Esophagus (tissue), 2 donors: ENCODE results near the gene VPS8. TPM values are rescaled to one million over a fixed set of nuclear protein-coding genes. Genes with fewer than 3 reads are reported as not detected.

Experiments used
- H3K27ac ChIP-seq, 2 donors: one replicate each; pipeline ENCODE4 v1.5.1; 2013; ENCODE audit warnings: low read depth in 2 of 2, mild to moderate bottlenecking in 2 of 2, inconsistent platforms in 1 of 2, low read length in 1 of 2, moderate library complexity in 1 of 2
- H3K27me3 ChIP-seq, 2 donors: one replicate each; pipeline ENCODE4 v1.6.1; 2013; ENCODE audit warnings: low read length in 2 of 2, control low read depth in 1 of 2, mild to moderate bottlenecking in 1 of 2; ENCODE audit not compliant: insufficient read depth in 2 of 2, control insufficient read depth in 1 of 2
- H3K36me3 ChIP-seq, 2 donors: one replicate each; pipeline ENCODE4 v1.6.1; 2013; ENCODE audit warnings: low read length in 1 of 2; ENCODE audit not compliant: control insufficient read depth in 2 of 2, insufficient read depth in 2 of 2
- H3K4me1 ChIP-seq, 2 donors: one replicate each; pipeline ENCODE4 v1.6.1; 2013; ENCODE audit warnings: low read length in 1 of 2; ENCODE audit not compliant: control insufficient read depth in 2 of 2, insufficient read depth in 2 of 2
- H3K4me3 ChIP-seq, 2 donors: one replicate each; pipeline ENCODE4 v1.5.1; 2013; ENCODE audit warnings: low read length in 2 of 2, mild to moderate bottlenecking in 2 of 2, low read depth in 1 of 2, moderate library complexity in 1 of 2
- H3K9me3 ChIP-seq, 2 donors: one replicate each; pipeline ENCODE4 v1.6.1; 2013; ENCODE audit warnings: mild to moderate bottlenecking in 2 of 2, low read depth in 1 of 2, low read length in 1 of 2, moderate library complexity in 1 of 2; ENCODE audit not compliant: control insufficient read depth in 2 of 2, insufficient read depth in 1 of 2
- WGBS, 2 donors: extraction: QIAGEN DNeasy Blood & Tissue Kit; methylation state at CpG; one replicate each; pipeline ENCODE4 v1.1.7; 2013; 5-methylcytosine and 5-hydroxymethylcytosine counted together
- polyA plus RNA-seq, 2 donors: library from polyadenylated mRNA; stranded (reverse); fragments of 200-250 nt; gene quantifications; one replicate each; pipeline ENCODE4 v1.2.3, GENCODE V29; 2013
- donor health status: healthy with polysubstance abuse.
- donor health status: Bipolar disorder and iron deficiency.

VPS8 gene
- polyA plus RNA-seq, 2 donors, result 9.5 to 10.4 TPM

DNA sequence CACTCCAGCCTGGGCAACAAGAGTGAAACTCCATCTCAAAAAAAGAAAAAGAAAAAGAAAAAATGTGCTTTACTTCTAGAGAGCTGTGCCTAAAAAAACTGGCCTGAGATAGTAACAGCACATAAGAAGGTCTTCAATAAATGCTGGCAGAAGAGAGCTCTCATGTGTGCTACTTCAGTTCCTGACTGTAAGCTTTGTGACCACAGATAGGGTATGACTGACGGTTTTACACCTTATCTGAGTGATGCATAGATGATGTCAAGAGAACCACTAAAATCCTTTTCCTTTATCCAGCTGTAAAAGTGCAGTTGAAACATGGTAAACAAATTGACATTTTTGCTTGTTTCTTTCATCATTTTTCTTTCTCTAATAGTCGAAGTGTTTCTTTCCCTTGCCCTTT lies 213.0 kb downstream of the VPS8 start:
- no peak overlapping the region for H3K4me3 ChIP-seq
- H3K4me1 ChIP-seq, result no peaks in the 10 kb centered on the region
- H3K9me3 ChIP-seq, result no peaks in the 10 kb centered on the region
- no peaks in the 10 kb centered on the region for H3K27me3 ChIP-seq
- peaks cover 0 to 4% of the 10 kb centered on the region in 2 donors for H3K36me3 ChIP-seq
- WGBS, 2 donors, result 67 to 72% methylated on average over 2 of the region's 2 CpGs
- no peak overlapping the region for H3K27ac ChIP-seq

DNA sequence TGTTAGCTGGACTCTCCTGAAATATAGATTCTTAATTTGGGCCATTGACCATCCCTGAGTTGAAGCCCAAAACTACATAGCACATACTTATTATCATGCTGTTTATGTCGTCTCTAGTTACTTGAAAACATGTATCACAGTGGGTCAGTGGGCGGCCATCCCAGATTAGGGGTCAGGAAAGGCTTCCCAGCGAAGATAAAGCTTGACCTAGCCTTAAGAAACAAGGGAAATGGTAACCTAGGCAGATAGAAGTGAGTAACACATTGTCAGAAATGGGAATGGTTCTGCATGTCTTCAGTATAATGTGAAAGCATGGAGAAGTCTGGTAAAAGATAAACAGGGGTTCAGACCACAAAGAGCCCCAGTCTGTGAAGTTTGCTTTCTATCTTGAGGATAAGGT lies 216.2 kb downstream of the VPS8 start:
- no peak overlapping the region for H3K4me3 ChIP-seq
- no peaks in the 10 kb centered on the region for H3K9me3 ChIP-seq
- peaks cover 0 to 6% of the 10 kb centered on the region in 2 donors for H3K36me3 ChIP-seq
- no peaks in the 10 kb centered on the region for H3K4me1 ChIP-seq
- H3K27ac ChIP-seq, result no peak overlapping the region
- H3K27me3 ChIP-seq, result no peaks in the 10 kb centered on the region
- WGBS, 2 donors, result 93% methylated on average over 3 of the region's 3 CpGs

DNA sequence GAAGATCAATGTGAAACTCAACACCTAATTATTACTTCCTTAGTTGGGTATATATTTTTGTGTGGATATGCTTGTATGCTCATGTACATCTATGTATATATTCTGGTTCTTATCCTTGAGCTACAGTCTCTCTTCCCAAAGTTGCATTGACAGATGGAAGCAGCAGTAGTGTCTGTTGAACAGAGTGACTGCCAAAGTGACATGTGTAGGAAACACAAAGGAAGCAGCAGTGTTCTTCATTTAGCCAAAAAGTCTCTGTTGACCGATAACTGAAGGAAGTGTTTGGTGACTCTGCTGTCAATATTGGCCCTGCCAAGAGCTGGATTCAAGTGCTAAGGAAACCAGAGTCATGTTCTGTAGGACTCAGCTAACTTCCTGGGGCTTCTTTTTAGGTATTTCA lies 217.1 kb downstream of the VPS8 start:
- no peak overlapping the region for H3K4me3 ChIP-seq
- H3K9me3 ChIP-seq, result no peaks in the 10 kb centered on the region
- 88 to 95% methylated on average over 1 of the region's 1 CpG for WGBS, 2 donors
- H3K4me1 ChIP-seq, result no peaks in the 10 kb centered on the region
- no peaks in the 10 kb centered on the region for H3K27me3 ChIP-seq
- peaks cover 2 to 6% of the 10 kb centered on the region in 2 donors for H3K36me3 ChIP-seq
- H3K27ac ChIP-seq, result no peak overlapping the region

DNA sequence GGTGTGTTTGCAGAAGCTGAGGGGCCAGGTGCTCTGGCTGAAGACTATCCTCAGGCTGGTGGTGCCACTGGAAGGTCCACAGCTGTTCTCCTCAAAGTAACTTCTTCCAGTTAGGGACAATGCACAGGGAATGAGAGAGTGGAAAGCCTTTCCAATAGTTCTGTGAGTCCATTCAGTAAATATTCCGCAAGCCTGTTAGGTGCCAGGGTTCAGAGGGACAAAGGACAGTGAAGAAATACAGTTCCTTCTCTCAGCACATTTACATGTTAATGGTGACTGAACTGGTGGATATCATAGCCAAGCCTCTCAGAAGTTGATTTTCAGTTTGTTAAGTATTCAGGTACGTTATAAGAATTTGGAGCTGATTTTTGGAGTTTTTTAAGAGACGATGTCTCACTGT lies 218.4 kb downstream of the VPS8 start:
- no peak overlapping the region for H3K27ac ChIP-seq
- no peaks in the 10 kb centered on the region for H3K4me1 ChIP-seq
- no peak overlapping the region for H3K4me3 ChIP-seq
- no peaks in the 10 kb centered on the region for H3K9me3 ChIP-seq
- no peaks in the 10 kb centered on the region for H3K27me3 ChIP-seq
- 96 to 100% methylated on average over 3 of the region's 3 CpGs for WGBS, 2 donors
- H3K36me3 ChIP-seq, result peaks cover 2 to 6% of the 10 kb centered on the region in 2 donors

DNA sequence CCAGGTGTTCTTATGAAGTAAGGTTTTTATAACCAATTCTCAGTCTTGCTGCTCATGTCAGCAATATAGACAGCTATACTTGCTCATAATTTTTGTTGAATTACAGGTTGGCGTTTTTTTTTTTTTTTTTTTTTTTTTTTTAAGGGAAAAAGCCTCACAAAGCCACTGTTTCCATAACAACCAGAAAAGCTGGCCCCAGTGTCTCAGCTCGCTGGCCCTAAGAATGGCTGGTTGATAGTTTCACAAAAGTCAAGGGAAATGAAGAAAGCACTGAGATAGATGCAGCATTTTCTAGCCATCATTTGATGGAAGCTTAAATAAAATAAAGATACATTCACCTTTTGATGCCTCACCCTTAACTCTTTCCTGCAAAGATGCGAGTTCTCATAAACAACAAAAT lies 219.0 kb downstream of the VPS8 start:
- H3K36me3 ChIP-seq, result peaks cover 2 to 6% of the 10 kb centered on the region in 2 donors
- 94% methylated on average over 3 of the region's 3 CpGs for WGBS, 2 donors

DNA sequence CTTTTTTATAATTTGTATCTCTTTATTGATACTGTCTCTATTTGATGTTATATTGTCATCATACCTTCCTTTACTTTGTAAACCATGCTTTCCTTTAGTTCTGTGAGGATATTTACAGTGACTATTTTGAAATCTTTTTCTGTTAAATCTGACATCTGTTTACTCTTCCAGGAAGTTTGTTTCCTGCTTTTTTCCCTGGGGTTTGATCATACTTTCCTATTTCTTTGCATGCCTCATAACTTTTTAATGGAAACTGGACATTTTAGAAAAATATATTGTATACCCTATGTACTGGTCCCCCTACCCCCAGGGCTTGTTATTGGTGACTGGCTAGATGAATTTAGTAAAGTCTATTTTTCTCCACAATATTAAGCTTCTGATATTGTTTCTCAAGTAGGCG lies 225.8 kb downstream of the VPS8 start:
- no peaks in the 10 kb centered on the region for H3K27me3 ChIP-seq
- H3K27ac ChIP-seq, result no peak overlapping the region
- H3K4me3 ChIP-seq, result no peak overlapping the region
- H3K9me3 ChIP-seq, result no peaks in the 10 kb centered on the region
- peaks cover 0 to 2% of the 10 kb centered on the region in 2 donors for H3K36me3 ChIP-seq
- H3K4me1 ChIP-seq, result no peaks in the 10 kb centered on the region
- WGBS, 2 donors, result 94 to 100% methylated on average over 1 of the region's 1 CpG

More for the DNA sequence above, 219.0 kb downstream of the VPS8 start:
- no peaks in the 10 kb centered on the region for H3K27me3 ChIP-seq
- no peak overlapping the region for H3K4me3 ChIP-seq
- H3K27ac ChIP-seq, result no peak overlapping the region
- no peaks in the 10 kb centered on the region for H3K9me3 ChIP-seq
- no peaks in the 10 kb centered on the region for H3K4me1 ChIP-seq

DNA sequence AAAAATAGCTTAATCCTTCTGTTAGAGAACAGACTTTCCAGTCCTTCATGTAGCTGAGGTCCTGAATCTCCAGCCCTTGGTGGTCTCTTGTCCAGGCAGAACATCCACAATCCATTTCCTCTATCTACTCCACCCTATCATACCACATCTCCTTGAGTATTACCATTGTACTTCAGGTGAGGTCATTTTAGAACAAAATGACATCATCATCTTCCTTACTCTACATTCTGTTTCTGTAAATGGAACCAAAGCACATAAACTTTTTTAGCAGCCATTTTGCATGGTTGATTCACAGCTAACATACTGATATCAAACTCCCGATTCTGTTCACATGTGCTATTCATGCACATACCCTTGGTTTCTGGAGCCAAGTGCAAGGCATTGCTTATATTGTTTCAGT lies 228.5 kb downstream of the VPS8 start:
- WGBS, 2 donors, result 95 to 98% methylated on average over 1 of the region's 1 CpG
- Histone ChIP-seq H3K27me3 (no peaks in the 10 kb centered on the region), H3K27ac (no peak overlapping the region), H3K36me3 (no peaks in the 10 kb centered on the region), H3K4me1 (no peaks in the 10 kb centered on the region), H3K9me3 (no peaks in the 10 kb centered on the region), H3K4me3 (no peak overlapping the region)

DNA sequence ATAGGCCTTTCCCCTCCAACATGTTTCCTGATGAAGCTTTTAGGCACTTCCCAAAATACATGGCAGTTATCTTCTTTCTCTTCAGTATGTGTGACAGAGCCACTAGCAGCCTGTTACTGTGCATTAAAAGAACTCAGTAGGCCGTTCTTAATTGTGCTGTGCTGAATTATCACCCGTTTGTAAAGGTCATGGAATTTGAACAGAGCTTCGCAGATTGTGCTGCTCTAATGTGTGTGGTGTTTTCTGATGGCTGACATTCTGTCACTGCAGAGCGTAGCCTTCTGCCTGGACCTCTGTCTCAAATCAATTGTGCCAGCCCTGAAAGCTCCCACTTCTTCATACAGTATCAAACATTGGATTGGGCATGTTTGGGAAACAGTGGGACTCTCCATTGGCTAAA lies 229.6 kb downstream of the VPS8 start:
- no peak overlapping the region for H3K4me3 ChIP-seq
- H3K36me3 ChIP-seq, result no peaks in the 10 kb centered on the region
- H3K27ac ChIP-seq, result no peak overlapping the region
- 96% methylated on average over 4 of the region's 4 CpGs for WGBS, 2 donors
- H3K9me3 ChIP-seq, result no peaks in the 10 kb centered on the region
- H3K27me3 ChIP-seq, result no peaks in the 10 kb centered on the region
- H3K4me1 ChIP-seq, result no peaks in the 10 kb centered on the region

DNA sequence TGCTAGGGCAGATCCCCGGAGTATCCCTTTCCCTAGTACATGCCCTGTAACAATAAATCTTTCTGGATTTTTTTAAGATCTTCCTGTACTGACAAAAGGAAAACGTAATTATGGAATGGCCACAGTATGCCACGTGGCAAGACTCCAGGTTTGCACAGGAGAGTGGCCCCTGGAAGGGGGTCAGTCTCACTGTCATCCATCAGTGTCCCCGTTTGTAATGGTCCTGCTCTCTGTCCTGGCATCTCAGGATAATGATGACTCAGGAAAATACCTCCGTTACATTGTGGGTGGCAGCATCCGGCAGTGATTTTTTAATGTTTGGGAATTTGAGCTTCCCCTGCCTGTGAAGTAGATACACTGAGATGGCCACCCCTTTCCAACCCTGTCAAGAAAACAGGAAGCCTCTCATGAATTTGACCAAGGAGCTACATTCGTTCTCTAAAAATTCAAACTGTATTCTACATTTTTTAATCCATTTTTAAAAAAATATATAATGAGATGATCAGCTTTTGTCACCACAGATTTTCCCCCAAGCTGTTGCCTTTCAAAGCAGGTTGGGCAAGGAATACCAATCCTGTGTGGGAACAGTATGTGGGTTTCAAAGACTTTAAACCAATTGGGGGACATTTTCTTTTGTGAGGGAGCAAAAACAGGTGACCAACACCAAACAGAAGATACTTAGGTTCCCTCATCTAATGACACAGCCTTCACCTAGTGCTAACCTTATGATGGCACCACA lies 230.5 kb downstream of the VPS8 start:
- Histone ChIP-seq H3K27me3 (no peaks in the 10 kb centered on the region), H3K4me3 (no peak overlapping the region), H3K36me3 (no peaks in the 10 kb centered on the region), H3K9me3 (no peaks in the 10 kb centered on the region), H3K27ac (no peak overlapping the region), H3K4me1 (peaks cover 0 to 2% of the 10 kb centered on the region in 2 donors)
- 76 to 82% methylated on average over 7 of the region's 7 CpGs for WGBS, 2 donors

DNA sequence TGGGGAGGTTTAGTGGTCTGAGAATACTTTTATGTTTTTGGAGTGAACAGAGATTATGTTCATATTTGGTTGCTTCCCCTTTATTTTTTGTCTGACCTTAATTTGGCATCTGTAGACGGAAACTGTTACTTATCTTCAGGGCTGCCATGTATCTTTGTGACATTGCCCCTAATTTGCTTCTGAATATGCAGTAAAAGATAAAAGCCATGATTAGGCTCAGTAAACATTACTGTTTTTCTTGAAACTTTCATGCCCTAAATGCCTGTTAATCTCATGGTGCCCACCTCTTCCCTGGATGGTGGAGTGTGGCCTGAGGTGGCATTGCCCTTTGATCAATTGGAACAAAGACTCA lies 234.2 kb downstream of the VPS8 start:
- H3K27me3 ChIP-seq, result no peaks in the 10 kb centered on the region
- peaks cover 7 to 15% of the 10 kb centered on the region in 2 donors for H3K36me3 ChIP-seq
- WGBS, 2 donors, result 40 to 73% methylated on average over 1 of the region's 1 CpG
- H3K9me3 ChIP-seq, result no peaks in the 10 kb centered on the region
- H3K4me1 ChIP-seq, result peaks cover 0 to 5% of the 10 kb centered on the region in 2 donors
- no peak overlapping the region for H3K4me3 ChIP-seq
- no peak overlapping the region for H3K27ac ChIP-seq
